Suprapubic skin (tissue), 4 donors: Measurements from ENCODE around the gene PKP1.

Source experiments
- CTCF ChIP-seq, 2 donors: fragments of 200-600 bp in 1 of 2; fragments of 450-650 bp in 1 of 2; sonication (generic) in 1 of 2; IDR thresholded peaks; one replicate each; pipeline ENCODE4 v1.5.1; 2016 to 2019; ENCODE audit warnings: antibody characterized with exemption in 2 of 2, mild to moderate bottlenecking in 1 of 2, moderate library complexity in 1 of 2
- EP300 ChIP-seq: sonication (generic); formaldehyde crosslinking; IDR thresholded peaks from one replicate; pipeline ENCODE4 v1.6.1; 2017; ENCODE audit warnings: antibody characterized with exemption
- POLR2A ChIP-seq, 2 donors: fragments of 450-650 bp; IDR thresholded peaks; one replicate each; pipeline ENCODE4 v1.6.1; 2017; ENCODE audit warnings: antibody characterized with exemption in 2 of 2, mild to moderate bottlenecking in 2 of 2, moderate library complexity in 2 of 2
- POLR2AphosphoS5 ChIP-seq, 3 donors: sonication (generic); formaldehyde crosslinking; IDR thresholded peaks; one replicate each; pipeline ENCODE4 v1.6.1; 2017; ENCODE audit warnings: antibody characterized with exemption in 3 of 3

- TF ChIP-seq CTCF (IDR thresholded peaks at IDR 0.05) (no peak), POLR2AphosphoS5 (IDR thresholded peaks at IDR 0.05) (no peak), POLR2A (IDR thresholded peaks at IDR 0.05) (no peak), EP300 (no peak)
Observed at GRCh38 chr1:201318504-201319340, 35.4 kb downstream of the PKP1 start.
